GM12865 (cell line): ENCODE data around the gene SERPINA12.

Source experiments
- DNase-seq: peaks from one replicate; pipeline ENCODE4 v3.0.0; 2010; ENCODE audit warnings: low read depth
- H3K4me3 ChIP-seq: 2 replicates; pipeline ENCODE4 v1.5.1; 2011; ENCODE audit warnings: mild to moderate bottlenecking, low read depth, low read length, control low read depth
- TF ChIP-seq, protein P1 (sequence below): IDR thresholded peaks from 2 replicates; pipeline ENCODE4 v1.5.1; 2011; ENCODE audit warnings: low read length, control low read depth, low read depth, inconsistent platforms; ENCODE audit not compliant: insufficient read depth; ENCODE audit errors: missing control alignments

Gene SERPINA12

DNA sequence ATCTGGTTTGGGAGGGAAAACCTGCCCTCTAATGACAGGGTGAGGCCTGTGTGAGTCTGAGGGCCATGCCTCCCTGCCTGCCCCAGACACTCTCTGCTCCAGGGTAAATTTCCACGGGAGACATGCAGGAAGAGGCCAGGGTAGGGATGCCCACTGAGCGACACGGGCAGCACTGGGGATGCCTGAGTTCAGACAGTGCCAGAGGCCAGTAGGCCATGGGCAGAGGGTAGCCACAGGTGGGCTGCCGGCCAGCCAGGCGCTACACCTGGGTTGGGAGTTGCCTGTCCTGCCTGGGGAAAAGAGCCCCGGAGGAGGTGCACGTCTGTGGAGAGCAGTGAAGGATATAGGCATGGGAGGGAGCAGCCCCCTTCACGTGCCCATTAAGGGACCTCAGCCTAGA lies 3.6 kb downstream of the SERPINA12 start:
- H3K4me3 ChIP-seq = no peak overlapping the region
- TF ChIP-seq, protein P1, sequence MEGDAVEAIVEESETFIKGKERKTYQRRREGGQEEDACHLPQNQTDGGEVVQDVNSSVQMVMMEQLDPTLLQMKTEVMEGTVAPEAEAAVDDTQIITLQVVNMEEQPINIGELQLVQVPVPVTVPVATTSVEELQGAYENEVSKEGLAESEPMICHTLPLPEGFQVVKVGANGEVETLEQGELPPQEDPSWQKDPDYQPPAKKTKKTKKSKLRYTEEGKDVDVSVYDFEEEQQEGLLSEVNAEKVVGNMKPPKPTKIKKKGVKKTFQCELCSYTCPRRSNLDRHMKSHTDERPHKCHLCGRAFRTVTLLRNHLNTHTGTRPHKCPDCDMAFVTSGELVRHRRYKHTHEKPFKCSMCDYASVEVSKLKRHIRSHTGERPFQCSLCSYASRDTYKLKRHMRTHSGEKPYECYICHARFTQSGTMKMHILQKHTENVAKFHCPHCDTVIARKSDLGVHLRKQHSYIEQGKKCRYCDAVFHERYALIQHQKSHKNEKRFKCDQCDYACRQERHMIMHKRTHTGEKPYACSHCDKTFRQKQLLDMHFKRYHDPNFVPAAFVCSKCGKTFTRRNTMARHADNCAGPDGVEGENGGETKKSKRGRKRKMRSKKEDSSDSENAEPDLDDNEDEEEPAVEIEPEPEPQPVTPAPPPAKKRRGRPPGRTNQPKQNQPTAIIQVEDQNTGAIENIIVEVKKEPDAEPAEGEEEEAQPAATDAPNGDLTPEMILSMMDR = no peak
- no peak for DNase-seq

DNA sequence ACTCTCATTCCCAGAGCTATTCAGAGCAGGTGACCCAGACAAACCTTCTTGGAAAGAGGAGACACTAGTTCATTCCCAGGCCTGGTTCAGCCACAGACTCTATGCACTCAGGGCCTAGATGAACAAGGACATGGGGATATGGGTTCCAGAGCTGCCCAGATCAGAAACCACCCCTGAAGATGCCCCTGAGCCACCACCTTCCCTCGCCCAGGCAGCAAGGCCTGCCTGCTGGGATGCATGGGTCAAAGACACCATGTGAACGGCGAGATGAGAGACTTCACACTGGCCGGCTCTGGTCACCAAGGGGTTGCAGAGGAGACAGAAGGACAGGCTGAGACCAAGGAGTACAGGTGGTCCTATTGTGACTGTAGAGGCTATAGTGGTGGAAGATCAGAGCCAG lies 4.1 kb downstream of the SERPINA12 start:
- TF ChIP-seq, protein P1 = no peak
- no peak for DNase-seq
- H3K4me3 ChIP-seq = no peak overlapping the region

DNA sequence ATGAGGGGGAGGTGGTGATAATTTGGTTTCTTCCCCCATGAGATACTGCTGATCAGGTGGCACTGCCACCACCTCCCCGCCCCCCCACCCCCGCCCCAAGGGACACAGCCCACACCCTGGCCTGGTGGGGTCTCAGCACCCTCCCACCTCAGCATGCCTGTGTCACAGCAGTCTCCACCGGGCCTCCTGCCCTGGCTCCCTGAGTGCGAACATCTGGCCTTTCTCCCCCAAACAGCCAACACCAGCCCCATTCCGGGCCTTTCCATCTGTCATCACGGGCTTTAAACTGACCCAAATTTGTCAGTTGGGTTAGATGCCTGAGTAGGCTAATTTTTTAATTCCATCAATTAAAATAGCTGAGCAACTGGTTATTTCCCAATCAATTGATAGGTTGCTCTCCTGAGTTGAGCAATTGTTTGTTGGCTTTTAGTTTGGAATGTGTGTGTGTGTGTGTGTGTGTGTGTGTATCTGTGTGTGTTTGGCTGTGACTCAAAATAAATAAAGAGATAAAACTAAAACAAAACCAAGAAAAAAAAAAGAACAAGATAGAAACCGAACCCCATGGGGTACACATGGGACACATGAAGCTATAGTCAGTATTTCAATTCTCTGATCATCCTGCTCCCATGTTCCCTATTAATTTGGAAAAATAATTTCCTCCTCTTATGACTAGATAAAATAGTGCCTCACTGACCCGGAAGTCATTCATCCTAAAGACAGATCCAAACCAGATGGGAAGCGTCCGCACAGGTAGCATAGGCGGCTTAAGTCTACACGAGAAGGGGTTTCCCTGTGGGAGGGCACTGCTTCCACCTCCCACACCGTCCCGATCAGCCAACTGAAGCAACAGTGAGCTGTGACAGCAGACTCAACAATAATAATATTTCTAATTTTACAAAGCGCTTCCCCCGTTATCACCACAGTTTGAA lies 7.4 kb downstream of the SERPINA12 start:
- TF ChIP-seq, protein P1 = no peak
- DNase-seq = no peak
- H3K4me3 ChIP-seq = no peak overlapping the region

DNA sequence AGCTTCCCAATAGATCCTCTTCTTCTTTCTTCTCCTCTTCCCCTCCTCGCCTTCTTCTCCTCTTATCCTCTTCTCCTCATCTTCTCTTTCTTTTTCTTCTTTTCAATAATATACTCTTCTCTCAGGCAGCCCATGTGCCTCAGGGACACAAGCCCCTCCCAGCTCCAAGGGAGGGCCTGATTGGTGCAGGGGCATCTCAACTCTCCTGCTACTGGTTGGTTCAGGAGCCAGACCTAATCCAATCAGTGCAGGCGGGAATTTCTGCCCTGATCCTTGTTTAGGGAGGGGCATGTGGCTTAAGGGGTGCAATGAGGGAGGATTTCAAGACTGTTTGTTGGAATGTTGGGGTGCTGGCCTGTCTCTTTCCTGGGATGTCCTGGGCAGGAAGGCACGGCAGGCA lies 9.0 kb downstream of the SERPINA12 start:
- no peak overlapping the region for H3K4me3 ChIP-seq
- TF ChIP-seq, protein P1 = no peak
- DNase-seq = no peak

DNA sequence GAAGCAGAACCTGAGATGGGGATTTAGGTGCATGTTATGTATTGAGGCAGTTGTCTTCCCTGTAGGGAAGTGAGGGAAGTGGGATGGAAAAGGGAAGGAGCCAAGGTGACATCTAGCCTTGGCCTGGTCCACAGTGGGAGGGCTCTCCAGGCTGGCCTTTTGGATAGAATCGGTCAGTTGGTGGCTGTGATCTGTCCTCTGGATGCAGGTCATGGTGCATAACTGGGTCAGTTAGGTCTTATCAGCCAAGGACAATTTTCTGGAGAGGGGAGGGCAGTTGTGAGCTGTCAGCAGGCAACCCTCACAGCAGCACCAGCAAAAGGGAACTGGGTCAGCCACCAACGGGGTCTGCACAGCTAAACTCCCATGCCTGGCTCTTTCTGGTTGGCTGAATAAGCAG lies 9.6 kb downstream of the SERPINA12 start:
- DNase-seq = no peak
- TF ChIP-seq, protein P1 = no peak
- H3K4me3 ChIP-seq = no peak overlapping the region

DNA sequence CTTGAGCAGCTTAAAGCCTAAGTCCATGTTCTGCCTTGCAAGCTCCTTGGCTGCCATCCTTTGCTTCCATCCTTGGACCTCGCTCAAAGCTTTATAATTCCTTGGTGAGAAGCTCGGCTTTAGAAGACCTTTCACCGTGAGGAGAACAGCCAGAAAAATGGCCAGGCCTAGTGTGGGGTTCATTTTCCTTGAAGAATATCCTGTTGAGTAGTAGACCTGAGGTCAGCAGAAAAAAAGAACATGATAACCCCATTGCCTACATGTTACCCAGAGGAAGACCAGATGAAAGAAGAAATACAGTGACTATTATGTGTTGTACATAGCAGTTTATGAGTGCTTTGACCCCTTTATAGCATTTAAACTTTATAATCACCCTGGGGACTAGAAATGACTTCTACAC lies 11.1 kb downstream of the SERPINA12 start:
- H3K4me3 ChIP-seq = no peak overlapping the region
- no peak for DNase-seq
- TF ChIP-seq, protein P1 = no peak
